ENCODE results near the gene FGD4.
A peak's percentile ranks its signal among the peaks of the same experiment; 100 is the strongest.

The FGD4 gene

DNA sequence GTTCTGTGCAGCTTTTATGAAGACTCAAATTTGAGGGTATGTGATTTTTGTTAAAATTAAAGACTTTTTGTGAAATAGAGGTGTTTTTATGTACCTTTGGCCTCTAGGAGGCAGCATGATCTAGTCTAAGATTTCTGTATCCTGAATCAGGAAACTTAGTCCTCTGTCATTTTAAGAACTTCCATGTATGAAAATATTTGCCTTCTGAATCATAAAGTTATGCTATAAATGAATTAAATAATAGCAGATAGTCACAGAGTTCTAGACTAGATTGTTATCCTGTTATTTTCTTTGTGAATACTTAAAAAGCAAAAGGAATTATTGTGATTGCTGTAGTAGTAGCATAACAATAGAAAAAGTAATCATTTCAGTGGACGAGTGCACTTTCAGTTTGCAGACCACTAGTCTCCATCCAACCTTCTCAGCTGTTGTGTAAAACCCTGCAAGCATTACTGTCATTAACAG is 56.3 kb downstream of the FGD4 start:
- DNase-seq (ENCODE audit: low read depth, low spot score): peak; percentile 25

DNA sequence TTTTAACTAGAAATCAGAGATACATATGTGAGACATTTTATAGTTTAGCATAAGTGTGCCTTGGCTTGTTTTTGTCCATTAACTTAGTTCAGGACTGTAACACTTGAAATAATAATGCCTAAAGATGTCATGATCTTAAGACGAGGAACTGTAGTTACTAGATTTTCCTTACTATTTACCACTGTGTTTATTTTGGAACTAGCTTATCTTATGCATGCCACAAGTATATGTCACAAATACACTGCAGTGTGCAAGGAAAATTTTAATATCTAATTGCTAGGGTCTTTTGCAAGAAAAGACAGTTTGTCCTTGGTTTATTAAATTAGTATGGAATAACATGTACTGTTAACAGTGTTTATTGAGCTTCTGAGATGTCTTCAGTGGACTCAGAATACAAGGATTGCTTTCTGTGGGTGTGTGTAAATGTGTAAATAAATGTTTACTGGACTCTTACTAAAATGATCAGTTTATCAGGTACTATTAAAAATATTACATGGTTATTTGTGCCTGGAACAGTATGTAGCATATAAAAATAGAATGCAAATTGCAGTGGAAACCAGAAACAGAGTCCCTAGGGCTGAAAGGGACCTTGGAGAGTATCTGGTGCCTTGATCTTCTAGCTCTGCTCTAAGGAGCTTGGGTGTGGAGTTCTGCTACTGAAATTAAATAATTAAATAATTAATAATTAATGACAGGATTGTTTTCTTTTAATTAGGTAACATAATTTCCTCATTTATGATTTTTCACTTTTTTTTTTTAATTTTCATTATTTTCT is 58.1 kb downstream of the FGD4 start:
- DNase-seq (ENCODE audit: low read depth, low spot score): no peak

DNA sequence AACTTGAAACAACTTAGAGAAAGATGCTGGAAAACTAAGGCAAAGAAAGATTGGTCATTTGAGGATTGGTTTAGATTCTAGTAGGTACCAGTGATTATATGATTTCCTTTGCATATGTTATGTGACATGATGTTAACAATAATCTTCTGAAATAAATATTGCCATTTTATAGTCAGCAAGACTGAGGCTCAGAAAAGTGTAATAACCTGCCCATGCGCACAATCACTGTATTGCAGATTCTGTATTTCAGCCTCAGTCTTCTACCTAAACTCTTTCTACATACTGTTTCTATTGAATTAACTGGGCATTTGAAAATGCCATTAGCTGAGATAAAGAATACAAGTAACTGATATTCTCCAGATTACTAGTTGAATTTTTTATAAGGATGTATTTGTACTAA is 61.3 kb downstream of the FGD4 start:
- no peak for DNase-seq (ENCODE audit: low read depth, low spot score)

DNA sequence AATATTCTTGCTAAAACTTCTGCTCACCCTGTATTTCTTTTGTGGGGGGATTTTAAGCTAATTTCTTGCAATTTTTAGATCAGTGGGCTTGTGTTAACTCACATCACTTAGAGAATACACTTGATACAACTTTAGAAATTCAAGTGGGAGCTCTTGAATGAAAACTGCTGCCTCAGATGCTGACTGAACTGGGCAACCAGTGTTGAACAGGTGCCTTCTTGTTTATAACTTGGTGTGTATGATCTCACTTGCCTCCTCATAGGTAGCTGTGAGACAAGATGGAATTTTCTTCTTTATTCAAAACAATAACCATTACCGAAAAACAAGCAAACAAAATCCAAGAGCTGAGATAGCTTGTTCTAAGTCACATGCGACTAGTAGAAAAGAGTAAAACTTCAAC is 63.5 kb downstream of the FGD4 start:
- no peak for DNase-seq (ENCODE audit: low read depth, low spot score)

DNA sequence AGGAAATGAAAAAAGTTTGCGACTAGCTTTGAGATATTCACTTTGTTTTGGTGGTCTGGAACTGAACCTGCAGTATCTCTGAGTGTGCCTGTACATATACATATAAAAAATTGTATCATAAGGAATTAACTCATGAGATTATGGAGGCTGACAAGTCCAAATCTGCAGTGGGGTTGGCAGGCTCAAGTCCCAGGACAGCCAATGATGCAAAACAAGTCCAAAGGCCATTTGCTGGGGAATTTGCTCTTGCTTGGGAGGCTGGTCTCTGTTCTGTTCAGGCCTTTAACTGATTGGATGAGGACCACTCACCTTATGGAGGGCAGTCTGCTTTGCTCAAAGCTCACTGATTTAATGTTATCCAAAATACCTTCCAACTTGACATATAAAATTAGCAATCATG is 66.8 kb downstream of the FGD4 start:
- no peak for DNase-seq (ENCODE audit: low read depth, low spot score)

DNA sequence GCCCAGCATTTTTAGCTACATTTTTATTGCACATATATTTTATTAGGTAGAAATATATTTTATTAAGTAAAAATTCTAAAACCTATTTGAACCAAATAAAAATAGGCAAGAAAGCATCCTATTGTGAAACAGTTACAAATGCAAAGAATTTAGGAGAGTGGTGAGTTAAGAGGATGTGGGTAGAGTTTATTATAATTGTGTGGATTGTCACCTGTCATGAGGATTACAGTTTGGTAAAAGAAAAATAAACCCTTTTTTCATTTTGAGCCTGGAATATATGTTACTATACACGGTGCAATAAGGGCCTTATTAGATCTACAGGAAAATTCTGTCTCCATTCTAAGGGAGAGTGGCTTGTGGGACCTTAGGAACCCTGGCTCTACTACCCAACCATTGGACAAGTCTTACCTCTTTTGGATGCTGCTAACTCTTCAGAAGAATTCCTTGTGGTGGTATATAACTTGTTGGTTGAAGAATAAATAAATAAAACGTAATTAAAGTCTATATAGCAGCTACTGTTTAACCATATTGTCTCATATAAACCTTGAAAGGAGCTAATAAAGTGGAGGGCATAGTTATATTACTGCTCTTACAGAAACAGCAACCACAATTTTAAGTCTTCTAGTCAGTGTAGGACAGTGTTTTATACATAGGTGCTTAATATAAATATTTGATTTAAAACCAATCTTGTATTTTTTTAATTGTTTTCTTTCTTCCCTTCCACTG is 67.8 kb downstream of the FGD4 start:
- no peak for DNase-seq (ENCODE audit: low read depth, low spot score)

DNA sequence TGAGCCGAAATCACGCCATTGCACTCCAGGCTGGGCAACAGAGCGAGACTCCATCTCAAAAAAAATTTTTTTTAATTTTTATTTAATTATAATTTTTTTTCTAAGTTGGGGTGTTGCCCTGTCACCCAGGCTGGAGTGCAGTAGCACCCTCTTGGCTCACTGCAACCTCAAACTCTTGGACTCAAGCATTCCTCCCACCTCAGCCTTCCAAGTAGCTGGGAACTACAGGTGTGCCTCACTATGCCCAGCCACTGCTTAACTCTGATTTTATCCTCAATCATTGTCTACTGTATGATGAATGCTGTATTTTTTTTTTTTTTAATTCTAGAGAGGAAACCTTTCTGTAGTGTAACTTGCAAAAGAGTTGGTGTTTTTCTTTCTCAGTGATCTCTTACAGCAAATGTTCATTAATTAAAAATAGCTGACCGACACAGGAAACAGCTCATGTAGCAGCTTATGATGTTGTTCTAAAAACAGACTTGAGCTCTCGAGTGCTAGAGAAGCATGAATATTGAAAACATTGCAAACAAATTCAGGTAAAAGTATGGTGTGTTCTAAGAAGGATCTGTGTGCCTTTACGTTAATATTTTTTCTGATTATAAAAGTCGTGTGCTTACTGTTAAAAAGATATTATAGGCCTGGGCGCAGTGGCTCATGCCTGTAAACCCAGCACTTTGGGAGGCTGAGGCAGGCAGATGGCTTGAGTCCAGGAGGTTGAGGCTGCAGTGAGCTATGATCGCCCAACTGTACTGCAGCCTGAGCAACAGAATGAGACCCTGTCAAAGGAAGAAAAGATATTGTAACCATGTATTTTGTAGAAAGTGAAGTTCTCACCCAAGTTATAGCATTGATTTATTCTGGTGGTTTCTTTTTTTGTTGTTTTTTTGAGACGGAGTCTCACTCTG is 68.9 kb downstream of the FGD4 start:
- DNase-seq (ENCODE audit: low read depth, low spot score): no peak

DNA sequence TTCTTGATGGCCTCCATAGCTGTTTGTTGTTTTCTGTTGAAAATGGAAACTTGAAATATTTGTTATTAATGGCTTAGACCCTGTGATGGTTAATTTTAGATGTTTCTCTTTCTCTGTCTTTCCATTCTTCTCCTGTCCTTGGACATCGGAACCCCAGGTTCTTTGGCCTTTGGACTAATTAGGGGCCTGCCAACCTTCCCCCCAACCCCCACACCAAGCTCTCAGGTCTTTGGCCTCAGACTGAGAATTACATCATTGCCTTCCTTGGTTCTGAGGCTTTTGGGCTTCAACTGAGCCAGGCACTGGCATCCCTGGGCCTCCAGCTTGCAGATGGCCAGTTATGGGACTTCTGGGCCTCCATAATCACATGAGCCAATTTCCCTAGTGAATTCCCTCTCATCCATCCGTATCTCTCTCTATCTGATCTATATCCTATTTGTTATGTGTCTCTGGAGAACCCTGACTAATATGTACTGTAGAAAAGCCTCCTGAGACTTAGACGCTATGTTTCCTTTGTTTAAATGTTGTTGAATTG is 71.6 kb downstream of the FGD4 start:
- DNase-seq (ENCODE audit: low read depth, low spot score): no peak

DNA sequence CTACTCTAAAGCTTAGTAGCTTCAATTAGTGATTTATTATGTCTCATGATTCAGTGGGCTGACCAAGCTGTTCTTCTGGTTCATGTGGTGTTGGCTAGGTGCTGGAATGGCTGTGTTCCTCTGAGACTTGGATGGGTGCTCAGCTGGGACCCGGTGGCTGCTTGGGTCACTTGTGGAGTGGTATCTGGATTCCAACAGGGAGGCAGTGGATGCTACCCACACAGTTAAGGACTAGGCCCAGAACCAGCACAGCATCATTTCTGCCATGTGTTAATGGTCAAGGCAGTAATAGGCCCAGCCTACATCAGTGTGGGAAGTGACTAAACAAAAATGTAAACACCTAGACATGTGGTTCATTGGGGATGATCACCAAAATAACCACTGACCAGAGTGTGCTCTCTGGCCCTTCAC is 72.2 kb downstream of the FGD4 start:
- no peak for DNase-seq (ENCODE audit: low read depth, low spot score)

DNA sequence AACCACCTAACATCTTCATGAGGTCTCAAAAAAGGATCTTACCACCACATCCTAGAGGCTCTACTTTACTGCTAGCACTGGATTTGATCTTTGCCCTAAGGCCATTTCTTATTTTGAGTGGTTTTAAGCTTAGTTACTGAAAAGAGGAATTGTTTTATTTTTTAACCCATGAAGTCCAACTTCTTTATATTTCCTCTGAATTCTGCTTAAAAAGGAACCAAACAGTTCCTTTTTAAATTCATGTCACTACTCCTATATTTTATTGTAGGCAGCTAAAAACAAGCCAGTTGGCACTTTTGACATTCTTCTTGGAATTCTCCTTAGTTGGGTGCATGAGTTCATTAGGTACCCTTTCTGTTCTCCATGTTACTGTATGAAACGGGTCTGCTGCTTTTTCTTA is 76.4 kb downstream of the FGD4 start:
- DNase-seq (ENCODE audit: low read depth, low spot score): no peak

DNA sequence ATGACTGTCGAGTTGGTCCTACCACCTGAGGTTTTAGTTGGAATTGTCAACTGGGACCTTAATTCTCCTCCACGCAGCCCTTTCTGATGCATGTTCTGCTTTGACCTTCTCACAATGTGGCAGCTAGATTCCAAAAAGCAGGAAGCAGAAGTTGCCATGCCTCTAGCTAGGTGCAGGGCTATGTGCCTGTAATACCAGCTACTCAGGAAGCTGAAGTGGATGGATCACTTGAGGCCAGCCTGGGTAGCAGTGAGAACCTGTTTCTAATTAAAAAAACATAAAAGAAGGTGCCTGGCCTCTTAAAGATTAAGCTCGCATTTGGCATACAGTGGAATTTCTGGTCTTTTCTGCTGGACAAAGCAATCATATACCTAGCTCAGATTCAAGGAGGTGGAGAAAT is 77.1 kb downstream of the FGD4 start:
- DNase-seq (ENCODE audit: low read depth, low spot score): no peak

DNA sequence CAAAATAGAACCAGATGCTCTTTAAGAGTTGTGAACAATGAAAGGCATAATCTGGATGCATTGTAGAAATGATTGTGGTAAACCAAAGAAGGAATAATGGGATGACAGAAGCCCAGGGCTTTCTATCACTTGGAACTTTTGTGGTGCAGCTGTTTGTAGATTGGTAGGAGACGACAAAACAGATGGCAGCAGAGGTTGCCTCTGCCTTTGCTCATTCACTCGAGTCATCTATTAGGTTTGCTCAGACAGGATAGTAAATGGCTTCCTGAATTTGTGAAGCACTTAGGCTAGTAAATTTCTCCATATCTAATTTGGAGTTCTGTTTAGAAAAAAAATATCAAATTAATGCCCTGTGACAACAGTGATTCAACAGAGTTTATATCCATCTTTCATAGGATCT is 78.4 kb downstream of the FGD4 start:
- no peak for DNase-seq (ENCODE audit: low read depth, low spot score)

DNA sequence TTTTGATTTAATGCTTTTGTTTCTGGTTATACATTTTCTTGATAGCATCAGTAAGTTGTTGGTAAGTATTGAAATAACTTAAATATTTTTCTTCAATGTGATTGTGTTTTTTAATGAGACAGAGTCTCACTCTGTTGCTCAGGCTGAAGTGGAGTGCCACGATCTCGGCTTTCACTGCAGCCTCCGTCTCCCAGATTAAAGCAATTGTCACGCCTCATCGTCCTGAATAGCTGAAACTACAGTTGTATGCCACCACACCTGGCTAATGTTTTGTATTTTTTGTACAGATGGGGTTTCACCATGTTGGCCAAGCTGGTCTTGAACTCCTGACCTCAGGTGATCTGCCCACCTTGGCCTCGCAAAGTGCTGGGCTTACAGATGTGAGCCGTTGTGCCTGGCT is 78.8 kb downstream of the FGD4 start:
- DNase-seq (ENCODE audit: low read depth, low spot score): no peak

DNA sequence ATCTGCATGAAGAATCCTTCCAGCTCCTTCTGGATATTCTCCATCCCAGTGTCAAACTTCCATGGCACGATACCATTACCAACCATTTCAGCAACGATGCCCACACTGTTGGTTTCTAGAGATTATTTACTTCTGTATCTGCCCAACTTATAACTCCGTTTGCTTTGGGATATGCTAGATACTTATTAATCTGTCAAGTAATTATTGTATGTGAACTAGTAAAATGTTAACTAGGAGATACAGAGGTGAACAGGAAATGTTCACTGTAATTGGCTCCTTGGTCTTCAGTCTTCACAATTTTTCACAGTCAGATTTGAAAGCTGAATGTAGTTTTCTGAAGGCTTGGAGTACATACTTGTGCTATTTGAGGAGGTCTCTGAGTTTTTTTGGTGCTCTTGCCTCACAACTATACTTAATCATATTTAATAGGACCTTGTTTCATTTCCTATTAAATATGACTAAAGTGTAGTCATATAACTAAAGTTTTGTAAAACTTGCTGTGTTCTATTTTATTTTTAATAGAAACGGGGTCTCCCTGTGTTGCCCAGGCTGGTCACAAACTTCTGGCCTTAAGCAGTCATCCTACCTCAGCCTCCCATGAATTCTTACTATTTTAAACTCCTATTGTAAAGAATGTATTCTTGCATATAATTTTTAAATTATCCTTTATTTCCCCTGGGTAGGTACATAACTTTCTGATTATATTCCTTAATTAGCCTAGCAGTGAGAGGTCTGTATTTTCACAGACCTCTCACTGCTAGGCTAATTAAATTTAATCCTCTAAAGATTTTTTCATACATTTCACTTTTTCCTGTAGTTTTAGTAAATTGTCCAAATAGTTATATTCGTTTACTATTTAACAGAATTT is 79.7 kb downstream of the FGD4 start:
- DNase-seq (ENCODE audit: low read depth, low spot score): no peak

DNA sequence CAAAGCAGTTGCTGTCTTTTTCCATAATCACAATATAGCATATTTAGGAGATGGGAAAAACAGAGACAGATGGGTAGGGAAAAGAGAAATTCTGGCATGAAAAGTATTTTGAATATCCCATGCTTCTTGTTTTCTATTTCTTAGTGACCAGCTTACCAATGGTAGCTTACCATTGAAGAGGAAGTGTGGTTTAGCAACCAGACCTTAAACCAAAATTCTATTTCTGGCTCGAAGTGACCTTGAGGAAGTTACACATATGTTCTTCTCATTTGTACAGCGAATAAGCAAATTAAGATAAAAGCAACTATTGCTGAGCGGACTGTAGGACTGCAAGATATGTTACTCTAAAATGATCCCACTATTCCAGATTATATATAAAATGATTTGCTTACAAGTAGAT is 82.9 kb downstream of the FGD4 start:
- DNase-seq (ENCODE audit: low read depth, low spot score): no peak

DNA sequence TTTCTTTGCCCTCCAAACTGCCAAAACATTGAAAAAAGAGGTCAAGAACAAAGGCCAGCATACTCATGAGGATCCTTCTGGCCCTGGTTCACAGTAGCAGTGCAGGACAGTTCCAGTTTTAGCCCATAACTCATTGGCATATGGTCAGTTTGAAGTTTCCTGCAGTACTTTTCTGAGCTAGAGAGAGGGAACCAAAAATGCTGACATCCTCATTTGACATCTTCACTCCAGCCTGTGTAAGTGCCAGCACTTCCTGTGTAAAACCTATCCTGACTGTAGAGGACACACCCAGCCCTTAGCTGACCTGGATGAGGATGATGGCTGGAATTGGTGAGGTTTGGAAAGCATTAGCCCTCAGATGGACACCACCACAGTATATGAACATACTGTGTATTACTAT is 84.1 kb downstream of the FGD4 start:
- no peak for DNase-seq (ENCODE audit: low read depth, low spot score)

DNA sequence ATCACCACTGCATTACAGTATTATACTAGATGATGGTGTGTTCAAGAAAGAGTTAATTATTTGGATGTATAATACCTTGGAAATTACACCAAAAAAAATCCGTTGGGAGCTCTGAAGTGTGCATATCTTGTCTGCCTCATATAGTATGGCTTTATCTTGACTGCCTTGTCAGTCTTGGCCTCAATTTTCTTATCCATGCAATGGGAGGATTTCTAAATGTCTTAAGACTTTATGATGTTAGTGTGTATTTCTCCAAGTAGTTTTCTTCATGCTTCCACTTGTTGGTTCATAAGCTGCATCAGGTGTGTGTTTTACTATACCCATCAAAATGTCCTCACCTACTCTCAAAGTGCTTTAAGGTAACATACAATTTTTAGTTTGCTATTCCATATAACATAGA is 84.6 kb downstream of the FGD4 start:
- DNase-seq (ENCODE audit: low read depth, low spot score): no peak

DNA sequence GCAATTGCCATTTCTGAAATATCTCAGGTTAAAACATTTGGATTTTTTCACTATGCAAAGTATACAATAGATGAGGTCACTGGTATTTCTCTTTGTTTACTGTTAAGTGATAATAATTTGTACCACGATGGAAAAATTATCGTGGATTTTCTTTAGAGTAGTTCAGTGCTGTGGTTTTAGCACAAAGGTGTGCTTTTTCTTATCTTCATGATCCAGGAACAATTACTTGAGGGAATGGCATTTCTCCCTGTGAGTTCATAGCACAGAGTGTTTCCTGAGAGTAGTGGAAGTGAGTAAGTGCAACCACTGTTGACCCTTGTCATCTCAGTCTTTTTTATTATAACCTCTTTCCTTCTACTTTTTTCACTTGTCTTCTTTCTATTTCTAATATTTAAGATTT is 86.8 kb downstream of the FGD4 start:
- no peak for DNase-seq (ENCODE audit: low read depth, low spot score)

DNA sequence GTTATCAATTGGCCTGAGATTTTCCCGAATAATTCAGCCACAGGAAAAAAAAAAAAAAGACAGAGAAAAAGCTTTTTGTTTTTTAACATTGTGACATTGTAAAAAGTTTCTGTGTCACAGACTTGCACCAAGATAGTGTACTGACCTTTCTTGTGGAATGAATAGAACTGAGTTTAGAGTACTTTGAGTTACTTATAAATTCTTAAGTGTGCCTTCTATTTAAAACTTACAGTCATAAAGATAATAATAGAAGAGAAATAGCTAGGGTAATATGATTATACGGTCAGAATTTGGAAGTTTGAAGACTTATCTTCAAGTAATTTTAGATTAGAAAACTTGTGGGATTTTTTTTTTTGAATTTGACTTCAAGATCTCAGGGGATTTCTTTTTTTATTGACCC is 88.8 kb downstream of the FGD4 start:
- DNase-seq (ENCODE audit: low read depth, low spot score): no peak

DNA sequence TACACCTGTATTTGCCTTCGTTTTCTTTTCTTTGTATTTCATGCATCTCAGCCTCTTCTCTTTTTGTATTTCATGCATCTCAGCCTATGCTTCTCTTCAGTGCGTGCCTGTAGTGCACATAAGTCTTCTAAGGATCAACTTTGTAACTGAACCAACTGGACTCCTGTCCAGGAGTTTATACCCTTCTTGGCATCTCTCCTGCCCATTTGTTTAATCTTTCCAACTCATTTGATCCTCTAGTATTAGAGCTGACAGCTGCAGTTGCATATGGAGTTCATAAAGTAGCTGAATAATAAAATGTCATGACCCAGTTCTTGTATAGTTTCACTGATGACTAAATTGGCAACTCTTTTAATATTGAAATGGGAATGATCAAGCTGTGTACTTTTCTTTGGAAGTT is 89.7 kb downstream of the FGD4 start:
- DNase-seq (ENCODE audit: low read depth, low spot score): no peak

DNA sequence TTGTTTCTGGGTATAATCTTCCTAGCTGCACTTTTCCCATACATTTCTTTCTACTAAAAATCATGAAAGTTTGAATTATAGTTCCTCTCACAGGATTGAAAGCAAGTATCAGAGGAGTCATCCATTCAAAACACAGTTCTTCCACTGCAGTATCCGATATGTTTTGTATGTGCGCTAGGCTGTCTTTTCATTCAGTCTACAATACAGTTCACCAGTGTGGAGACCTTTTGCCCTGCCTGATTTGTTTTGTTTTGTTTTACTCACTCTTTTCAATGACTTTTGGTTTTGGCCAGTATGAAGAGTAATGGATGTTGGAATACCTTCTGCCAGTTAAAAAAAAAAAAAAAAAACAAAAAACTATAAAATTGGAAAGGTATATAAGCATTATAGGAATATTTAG is 91.4 kb downstream of the FGD4 start:
- DNase-seq (ENCODE audit: low read depth, low spot score): no peak

Measured in brain pericyte (primary cell).